GM23338 (cell line): ENCODE results near the gene CCDC92.

ENCODE experiments used
- POLR2AphosphoS5 ChIP-seq: IDR thresholded peaks from 2 replicates; pipeline ENCODE4 v1.6.1; 2016; ENCODE audit warnings: antibody characterized with exemption, low read depth
- TF ChIP-seq, protein P1 (sequence below), 2 experiments: fragments of 200-600 bp in 1 of 2; sonication (generic) in 1 of 2; conservative IDR thresholded peaks; 2 replicates each; pipeline versions ENCODE4 v1.5.1 to v1.6.1; 2016 to 2017; ENCODE audit warnings: antibody characterized with exemption in 2 of 2, low read depth in 2 of 2, mild to moderate bottlenecking in 2 of 2, moderate library complexity in 1 of 2

GRCh38 chr12:123958462-123958861 is 14.2 kb downstream of the CCDC92 start:
- no peak for TF ChIP-seq POLR2AphosphoS5
- TF ChIP-seq, protein P1, sequence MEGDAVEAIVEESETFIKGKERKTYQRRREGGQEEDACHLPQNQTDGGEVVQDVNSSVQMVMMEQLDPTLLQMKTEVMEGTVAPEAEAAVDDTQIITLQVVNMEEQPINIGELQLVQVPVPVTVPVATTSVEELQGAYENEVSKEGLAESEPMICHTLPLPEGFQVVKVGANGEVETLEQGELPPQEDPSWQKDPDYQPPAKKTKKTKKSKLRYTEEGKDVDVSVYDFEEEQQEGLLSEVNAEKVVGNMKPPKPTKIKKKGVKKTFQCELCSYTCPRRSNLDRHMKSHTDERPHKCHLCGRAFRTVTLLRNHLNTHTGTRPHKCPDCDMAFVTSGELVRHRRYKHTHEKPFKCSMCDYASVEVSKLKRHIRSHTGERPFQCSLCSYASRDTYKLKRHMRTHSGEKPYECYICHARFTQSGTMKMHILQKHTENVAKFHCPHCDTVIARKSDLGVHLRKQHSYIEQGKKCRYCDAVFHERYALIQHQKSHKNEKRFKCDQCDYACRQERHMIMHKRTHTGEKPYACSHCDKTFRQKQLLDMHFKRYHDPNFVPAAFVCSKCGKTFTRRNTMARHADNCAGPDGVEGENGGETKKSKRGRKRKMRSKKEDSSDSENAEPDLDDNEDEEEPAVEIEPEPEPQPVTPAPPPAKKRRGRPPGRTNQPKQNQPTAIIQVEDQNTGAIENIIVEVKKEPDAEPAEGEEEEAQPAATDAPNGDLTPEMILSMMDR (conservative IDR thresholded peaks at IDR 0.05; ENCODE audit: low read depth in 2 of 2) = no peak
